22Rv1 (cell line): ENCODE data around the gene DNAJB12.

Experiments
- ZFX ChIP-seq: fragments of 450-650 bp; IDR thresholded peaks from 2 replicates; pipeline ENCODE4 v1.6.1; 2017; ENCODE audit warnings: antibody characterized with exemption, borderline replicate concordance
- TF ChIP-seq, protein P1 (sequence below): fragments of 450-650 bp; IDR thresholded peaks from 2 replicates; pipeline ENCODE4 v1.5.1; 2017; ENCODE audit warnings: mild to moderate bottlenecking

DNA sequence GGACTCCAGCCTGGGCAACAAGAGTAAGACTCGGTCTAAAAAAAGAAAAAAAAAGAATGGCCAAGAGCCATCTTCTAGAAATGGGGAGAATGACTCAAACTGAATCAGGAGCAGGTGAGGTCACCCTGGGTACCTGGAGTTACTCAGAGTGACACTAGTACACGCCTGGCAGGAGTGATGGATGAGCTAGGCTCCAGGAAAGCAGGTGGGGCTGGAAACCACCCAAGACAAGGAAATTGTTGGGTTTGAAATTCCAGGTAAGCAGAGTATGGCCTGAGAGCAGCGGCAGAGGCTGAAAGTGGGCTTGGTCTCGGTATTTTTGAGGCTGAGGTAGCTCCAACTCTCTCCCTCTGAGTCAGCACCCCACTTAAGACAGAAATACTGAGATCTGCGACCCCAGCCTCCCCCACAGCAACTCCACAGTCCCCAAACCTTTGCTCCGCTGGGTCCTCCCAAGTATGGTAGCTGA lies 62.5 kb downstream of the DNAJB12 start:
- TF ChIP-seq, protein P1, sequence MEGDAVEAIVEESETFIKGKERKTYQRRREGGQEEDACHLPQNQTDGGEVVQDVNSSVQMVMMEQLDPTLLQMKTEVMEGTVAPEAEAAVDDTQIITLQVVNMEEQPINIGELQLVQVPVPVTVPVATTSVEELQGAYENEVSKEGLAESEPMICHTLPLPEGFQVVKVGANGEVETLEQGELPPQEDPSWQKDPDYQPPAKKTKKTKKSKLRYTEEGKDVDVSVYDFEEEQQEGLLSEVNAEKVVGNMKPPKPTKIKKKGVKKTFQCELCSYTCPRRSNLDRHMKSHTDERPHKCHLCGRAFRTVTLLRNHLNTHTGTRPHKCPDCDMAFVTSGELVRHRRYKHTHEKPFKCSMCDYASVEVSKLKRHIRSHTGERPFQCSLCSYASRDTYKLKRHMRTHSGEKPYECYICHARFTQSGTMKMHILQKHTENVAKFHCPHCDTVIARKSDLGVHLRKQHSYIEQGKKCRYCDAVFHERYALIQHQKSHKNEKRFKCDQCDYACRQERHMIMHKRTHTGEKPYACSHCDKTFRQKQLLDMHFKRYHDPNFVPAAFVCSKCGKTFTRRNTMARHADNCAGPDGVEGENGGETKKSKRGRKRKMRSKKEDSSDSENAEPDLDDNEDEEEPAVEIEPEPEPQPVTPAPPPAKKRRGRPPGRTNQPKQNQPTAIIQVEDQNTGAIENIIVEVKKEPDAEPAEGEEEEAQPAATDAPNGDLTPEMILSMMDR: no peak
- TF ChIP-seq ZFX: no peak
